NCI-H1092 (cell line): ENCODE data around the gene LPCAT3.

Source experiments
- DNase-seq: peaks from one replicate; lab custom pipeline; 2025; lab: John Stamatoyannopoulos, UW

The LPCAT3 gene

GRCh38 chr12:6996040-6996441 lies 22.2 kb downstream of the LPCAT3 start:
- DNase-seq = no peak

GRCh38 chr12:6987956-6988553 lies 30.2 kb downstream of the LPCAT3 start:
- no peak for DNase-seq

GRCh38 chr12:6982532-6982931 lies 35.7 kb downstream of the LPCAT3 start:
- no peak for DNase-seq

- no peak for DNase-seq
Measured at GRCh38 chr12:6981152-6982052, 36.9 kb downstream of the LPCAT3 start.

GRCh38 chr12:6980740-6981139 lies 37.5 kb downstream of the LPCAT3 start:
- no peak for DNase-seq

- DNase-seq = no peak
Measured at GRCh38 chr12:6980075-6980474, 38.2 kb downstream of the LPCAT3 start.

GRCh38 chr12:6979453-6979852 lies 38.8 kb downstream of the LPCAT3 start:
- DNase-seq = no peak

- no peak for DNase-seq
Measured at GRCh38 chr12:6979021-6979420, 39.3 kb downstream of the LPCAT3 start.

GRCh38 chr12:6978611-6979011 lies 39.7 kb downstream of the LPCAT3 start:
- no peak for DNase-seq

- DNase-seq = no peak
Measured at GRCh38 chr12:6978188-6978587, 40.1 kb downstream of the LPCAT3 start.

- no peak for DNase-seq
Measured at GRCh38 chr12:6977653-6978052, 40.6 kb downstream of the LPCAT3 start.

GRCh38 chr12:6975297-6976032 lies 42.8 kb downstream of the LPCAT3 start:
- DNase-seq = no peak

- DNase-seq = no peak
Measured at GRCh38 chr12:6974180-6974579, 44.1 kb downstream of the LPCAT3 start.

- DNase-seq = no peak
Measured at GRCh38 chr12:6970096-6970527, 48.2 kb downstream of the LPCAT3 start.

- no peak for DNase-seq
Measured at GRCh38 chr12:6968426-6968825, 49.9 kb downstream of the LPCAT3 start.

GRCh38 chr12:6967651-6968100 lies 50.6 kb downstream of the LPCAT3 start:
- no peak for DNase-seq

GRCh38 chr12:6966351-6966750 lies 51.9 kb downstream of the LPCAT3 start:
- DNase-seq = no peak

GRCh38 chr12:6965714-6966113 lies 52.6 kb downstream of the LPCAT3 start:
- no peak for DNase-seq

GRCh38 chr12:6965026-6965661 lies 53.1 kb downstream of the LPCAT3 start:
- DNase-seq = peak; percentile 35

- DNase-seq = no peak
Measured at GRCh38 chr12:6964605-6965025, 53.7 kb downstream of the LPCAT3 start.

- DNase-seq = no peak
Measured at GRCh38 chr12:6963791-6964413, 54.4 kb downstream of the LPCAT3 start.
